HFFc6 (cell line): ENCODE data around the gene NR1H4. TPM values are rescaled to one million over a fixed set of nuclear protein-coding genes. Genes with fewer than 3 reads are reported as not detected.
"Not testable (repeated sequence)": the region's sequence is repeated elsewhere in the genome, so short reads cannot be mapped to it uniquely, and the experiment has no call there.

Source experiments
- DNase-seq: peaks from one replicate; pipeline ENCODE4 v3.0.0-alpha.2; 2018
- H3K27ac Mint-ChIP-seq: 2 replicates; pipeline ENCODE4 v1.8.0; 2020; ENCODE audit warnings: mild to moderate bottlenecking, mixed read lengths
- H3K27me3 Mint-ChIP-seq: 2 replicates; pipeline ENCODE4 v1.8.0; 2021; ENCODE audit warnings: mild to moderate bottlenecking, moderate library complexity, mixed read lengths; ENCODE audit not compliant: insufficient read depth
- H3K36me3 Mint-ChIP-seq: 2 replicates; pipeline ENCODE4 v1.8.0; 2021; ENCODE audit warnings: low read depth, mixed read lengths
- H3K4me1 Mint-ChIP-seq: 2 replicates; pipeline ENCODE4 v1.8.0; 2020; ENCODE audit warnings: low read depth, mixed read lengths
- H3K4me3 Mint-ChIP-seq: 2 replicates; pipeline ENCODE4 v1.8.0; 2020; ENCODE audit warnings: mild to moderate bottlenecking, moderate library complexity, mixed read lengths
- H3K9me3 Mint-ChIP-seq: 2 replicates; pipeline ENCODE4 v1.8.0; 2020; ENCODE audit warnings: mild to moderate bottlenecking, mixed read lengths
- CTCF ChIP-seq: fragments of 200-600 bp; sonication (generic); IDR thresholded peaks from 2 replicates; pipeline ENCODE4 v1.5.0; 2021; ENCODE audit warnings: antibody characterized with exemption, mild to moderate bottlenecking
- total RNA-seq, 6 experiments: library from RNA; stranded (reverse); fragmentation: NEBNext Ultra II Directional; extraction: Animal tissue kit (Norgen Biotek cat#: 25700); gene quantifications; 2 replicates in 1 of 6; 3 replicates in 5 of 6; pipeline ENCODE4 v1.2.3, GENCODE V29; 2021

NR1H4 gene
- total RNA-seq, 6 experiments from 2014 or later = not detected

GRCh38 chr12:100557357-100557756 is 83.7 kb downstream of the NR1H4 start:
- H3K27me3 Mint-ChIP-seq = no peaks in the 10 kb centered on the region; the same call in none of the 2 replicates
- H3K4me3 Mint-ChIP-seq = no peak overlapping the region
- no peak for TF ChIP-seq CTCF
- no peaks in the 10 kb centered on the region for H3K9me3 Mint-ChIP-seq
- H3K27ac Mint-ChIP-seq = no peak overlapping the region
- no peaks in the 10 kb centered on the region for H3K36me3 Mint-ChIP-seq
- H3K4me1 Mint-ChIP-seq = no peaks in the 10 kb centered on the region
- DNase-seq = no peak

GRCh38 chr12:100559261-100559660 is 85.6 kb downstream of the NR1H4 start:
- not testable (repeated sequence) for H3K9me3 Mint-ChIP-seq, H3K4me1 Mint-ChIP-seq, H3K27me3 Mint-ChIP-seq, DNase-seq, H3K36me3 Mint-ChIP-seq, H3K27ac Mint-ChIP-seq, H3K4me3 Mint-ChIP-seq

GRCh38 chr12:100564090-100564489 is 90.4 kb downstream of the NR1H4 start:
- H3K27me3 Mint-ChIP-seq = peaks cover 4% of the 10 kb centered on the region; the same call in 1 of the 2 replicates
- no peak for TF ChIP-seq CTCF
- no peaks in the 10 kb centered on the region for H3K36me3 Mint-ChIP-seq
- DNase-seq = no peak
- H3K27ac Mint-ChIP-seq = no peak overlapping the region
- peaks cover 13% of the 10 kb centered on the region for H3K4me1 Mint-ChIP-seq
- H3K9me3 Mint-ChIP-seq = no peaks in the 10 kb centered on the region
- H3K4me3 Mint-ChIP-seq = peak overlapping the region; percentile 19

- Mint-ChIP-seq H3K27ac (no peak overlapping the region), H3K27me3 (peaks cover 4% of the 10 kb centered on the region; the same call in 1 of the 2 replicates)
These were observed 91.3 kb downstream of the NR1H4 start for GRCh38 chr12:100564905-100565467.

GRCh38 chr12:100565987-100566545 is 92.4 kb downstream of the NR1H4 start:
- peak; percentile 18; the same call in 1 of the 2 replicates for TF ChIP-seq CTCF
- H3K27me3 Mint-ChIP-seq = peaks cover 4% of the 10 kb centered on the region; the same call in 1 of the 2 replicates

More at GRCh38 chr12:100564905-100565467, 91.3 kb downstream of the NR1H4 start:
- TF ChIP-seq CTCF = no peak
- Mint-ChIP-seq H3K4me1 (peaks cover 13% of the 10 kb centered on the region), H3K9me3 (no peaks in the 10 kb centered on the region), H3K36me3 (no peaks in the 10 kb centered on the region), H3K4me3 (no peak overlapping the region)
- DNase-seq = no peak

GRCh38 chr12:100566887-100567637 is 93.4 kb downstream of the NR1H4 start:
- Mint-ChIP-seq H3K36me3 (no peaks in the 10 kb centered on the region), H3K4me3 (no peak overlapping the region), H3K27me3 (peaks cover 4% of the 10 kb centered on the region; the same call in 1 of the 2 replicates), H3K4me1 (peaks cover 13% of the 10 kb centered on the region), H3K9me3 (no peaks in the 10 kb centered on the region), H3K27ac (no peak overlapping the region)
- TF ChIP-seq CTCF = no peak
- DNase-seq = no peak

More at GRCh38 chr12:100565987-100566545, 92.4 kb downstream of the NR1H4 start:
- Mint-ChIP-seq H3K9me3 (no peaks in the 10 kb centered on the region), H3K4me3 (no peak overlapping the region), H3K36me3 (no peaks in the 10 kb centered on the region), H3K4me1 (peaks cover 13% of the 10 kb centered on the region), H3K27ac (no peak overlapping the region)
- DNase-seq = no peak
